ENCODE results near the gene IPO9.
"Not testable (repeated sequence)": the region's sequence is repeated elsewhere in the genome, so short reads cannot be mapped to it uniquely, and the experiment has no call there.

IPO9 gene

GRCh38 chr1:201810466-201811216 is 18.3 kb upstream of the IPO9 start:
- DNase-seq: no peak

GRCh38 chr1:201813226-201813625 is 15.7 kb upstream of the IPO9 start:
- DNase-seq: no peak

DNA sequence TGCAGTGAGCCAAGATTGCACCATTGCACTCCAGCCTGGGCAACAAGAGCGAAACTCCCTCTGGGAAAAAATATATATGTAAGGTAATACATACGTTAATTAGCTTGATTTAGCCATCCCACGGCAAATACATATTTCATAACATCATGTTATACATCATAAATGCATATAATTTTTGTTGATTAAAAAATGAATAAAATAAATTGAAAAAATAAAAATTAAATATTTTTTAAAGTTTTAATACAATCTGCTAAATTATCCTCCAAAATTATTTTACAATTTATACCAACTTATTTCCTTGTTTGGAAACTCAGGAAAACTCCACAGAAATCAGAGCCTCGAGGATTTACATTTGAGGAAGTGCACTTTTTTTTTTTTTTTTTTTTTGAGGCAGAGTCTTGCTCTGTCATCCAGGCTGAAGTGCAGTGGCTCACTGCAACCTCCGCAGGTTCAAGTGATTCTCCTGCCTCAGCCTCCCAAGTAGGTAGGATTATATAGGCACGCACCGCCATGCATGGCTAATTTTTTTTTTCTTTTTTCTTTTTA is 12.6 kb upstream of the IPO9 start:
- DNase-seq: no peak

GRCh38 chr1:201818971-201819750 is 9.8 kb upstream of the IPO9 start:
- DNase-seq: no peak

DNA sequence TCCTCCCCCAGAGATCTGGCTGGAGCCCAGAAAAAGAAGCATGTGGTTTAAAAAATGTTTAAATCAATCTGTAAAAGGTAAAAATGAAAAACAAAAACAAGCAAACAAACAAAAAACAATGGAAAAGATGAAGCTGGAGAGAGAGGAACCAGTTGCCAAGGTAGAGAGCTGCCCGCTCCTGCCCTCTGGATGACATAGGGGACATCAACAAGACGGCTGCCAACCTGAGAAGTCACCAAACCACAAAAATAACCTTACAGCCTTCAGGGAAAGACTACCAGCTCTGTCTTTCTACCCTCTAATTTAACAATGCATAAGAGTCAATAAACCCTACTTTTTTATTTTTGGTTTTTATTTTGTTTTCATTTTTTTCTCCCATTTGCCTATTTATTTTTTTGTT is 8.5 kb upstream of the IPO9 start:
- no peak for DNase-seq

- DNase-seq: no peak
Observed at GRCh38 chr1:201825245-201825644, 3.7 kb upstream of the IPO9 start.

GRCh38 chr1:201826830-201827229 is 2.1 kb upstream of the IPO9 start:
- DNase-seq: no peak

DNA sequence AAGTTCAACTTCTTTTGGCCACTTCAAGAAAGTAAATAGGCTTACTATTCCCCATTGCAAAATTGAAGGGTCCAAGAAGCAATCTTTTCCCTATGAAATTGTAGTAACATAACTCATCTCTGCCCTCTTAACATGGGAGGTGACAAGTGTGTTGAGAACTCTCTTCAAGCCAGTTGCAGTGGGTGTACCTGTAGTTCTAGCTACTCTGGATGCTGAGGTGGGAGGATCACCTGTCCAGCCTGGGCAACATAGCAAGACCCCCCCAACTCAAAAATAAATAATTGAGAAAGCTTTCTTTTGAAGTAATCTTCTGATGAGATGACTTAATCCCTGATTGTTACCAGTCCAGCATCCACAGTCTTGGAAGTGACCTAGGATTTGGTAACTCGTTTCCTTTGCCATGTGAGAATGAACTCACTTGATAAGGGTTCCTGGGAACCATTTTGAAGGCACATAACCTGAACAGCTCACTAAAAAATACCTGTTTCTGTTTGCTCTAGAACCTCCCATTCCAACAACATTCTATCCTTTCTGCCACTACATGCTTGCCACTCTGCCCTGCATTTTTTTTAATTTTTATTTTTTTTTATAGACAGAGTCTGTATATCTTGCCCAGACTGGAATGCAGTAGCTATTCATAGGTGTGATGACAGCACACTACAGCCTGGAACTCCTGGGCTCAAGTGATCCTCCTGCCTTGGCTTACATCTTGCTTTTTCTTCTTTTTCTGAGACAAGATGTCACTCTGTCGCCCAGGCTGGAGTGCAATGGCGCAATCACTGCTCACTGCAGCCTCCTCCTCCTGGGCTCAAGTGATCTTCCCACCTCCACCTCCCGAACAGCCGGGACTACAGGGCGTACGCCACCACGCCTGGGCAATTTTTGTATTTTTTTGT is 1.4 kb upstream of the IPO9 start:
- DNase-seq: no peak

DNA sequence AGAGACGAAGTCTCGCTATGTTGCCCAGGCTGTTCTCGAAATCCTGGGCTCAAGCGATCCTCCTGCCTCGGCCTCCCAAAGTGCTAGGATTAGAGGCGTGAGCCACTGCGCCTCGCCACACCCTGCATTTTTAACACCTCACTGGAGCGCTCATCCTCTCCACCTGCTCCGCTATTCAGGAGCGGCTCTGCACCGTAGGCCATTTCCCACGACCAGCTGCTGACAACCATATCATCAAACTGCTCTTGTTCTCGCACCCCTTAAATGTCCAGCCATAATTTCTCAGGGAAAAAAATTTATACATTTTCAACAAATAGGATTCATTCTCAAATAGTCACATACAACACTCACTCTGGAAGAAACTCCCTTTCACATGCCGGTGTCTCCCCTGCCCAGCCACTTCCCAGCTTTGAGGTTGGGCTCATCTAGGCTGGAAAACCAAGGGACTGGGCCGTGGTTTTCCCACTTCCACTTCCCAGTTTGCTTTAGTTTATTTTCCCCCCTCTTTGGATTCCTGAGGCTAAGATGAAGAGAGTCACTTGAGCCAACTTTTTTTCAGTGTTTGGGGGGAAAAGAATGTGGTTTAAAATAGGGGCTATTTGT is 639 bp upstream of the IPO9 start:
- DNase-seq: peak; percentile 23

DNA sequence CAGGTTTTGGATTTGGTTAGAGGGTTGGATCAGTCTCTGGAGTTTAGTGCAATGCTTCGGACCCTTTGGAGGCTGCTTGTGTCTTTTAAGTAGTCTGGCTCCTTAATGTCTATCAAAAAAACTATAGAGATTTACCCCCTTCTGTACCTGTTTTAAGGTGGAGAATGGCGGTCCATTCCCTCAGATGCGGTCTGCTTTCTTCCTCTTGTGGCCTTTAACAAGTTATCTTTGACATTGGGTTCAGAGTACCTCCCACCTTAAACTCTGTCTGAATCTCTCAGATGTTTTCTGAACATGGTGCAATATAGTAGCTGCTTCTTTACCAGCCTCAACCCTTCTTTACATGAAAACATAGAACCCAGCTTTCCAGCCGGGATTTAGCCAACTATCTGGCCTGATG is 2.4 kb downstream of the IPO9 start:
- no peak for DNase-seq

GRCh38 chr1:201834621-201835020 is 5.7 kb downstream of the IPO9 start:
- DNase-seq: no peak

DNA sequence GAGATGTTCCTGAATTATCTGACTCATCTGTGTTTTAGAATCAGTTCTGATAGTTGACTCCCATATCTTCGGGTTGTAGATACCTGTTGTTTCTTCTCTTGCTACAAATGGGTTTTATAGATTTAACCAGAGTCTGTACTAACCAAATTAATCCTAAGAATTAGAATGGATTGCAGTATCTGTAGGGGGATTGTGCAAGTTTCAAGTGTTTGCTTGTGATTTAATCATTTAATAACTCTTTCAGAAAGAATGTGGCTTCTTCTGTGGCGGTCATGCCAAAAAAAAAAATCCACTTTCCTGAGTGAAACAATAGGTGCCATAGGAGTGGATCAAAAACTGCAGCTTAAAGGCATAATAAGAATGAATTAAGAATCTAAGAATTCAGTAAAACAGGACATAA is 9.4 kb downstream of the IPO9 start:
- DNase-seq: no peak

GRCh38 chr1:201839089-201839488 is 10.1 kb downstream of the IPO9 start:
- DNase-seq: not testable (repeated sequence)

DNA sequence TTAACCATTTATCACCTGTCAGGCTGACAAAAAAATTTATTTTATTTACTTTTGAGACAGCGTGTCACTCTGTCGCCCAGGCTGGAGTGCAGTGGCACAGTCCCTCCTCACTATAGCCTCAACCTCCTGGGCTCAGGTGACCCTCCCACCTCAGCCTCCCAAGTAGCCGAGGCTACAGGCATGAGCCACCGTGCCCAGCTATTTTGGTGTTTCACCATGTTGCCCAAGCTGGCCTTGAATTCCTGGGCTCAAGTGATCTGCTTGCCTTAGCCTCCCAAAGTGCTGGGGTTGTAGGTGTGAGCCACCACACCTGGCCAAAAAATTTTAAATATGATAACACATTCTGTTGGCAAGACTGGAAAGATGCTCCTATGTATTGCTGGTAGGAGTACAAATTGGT is 11.1 kb downstream of the IPO9 start:
- no peak for DNase-seq

DNA sequence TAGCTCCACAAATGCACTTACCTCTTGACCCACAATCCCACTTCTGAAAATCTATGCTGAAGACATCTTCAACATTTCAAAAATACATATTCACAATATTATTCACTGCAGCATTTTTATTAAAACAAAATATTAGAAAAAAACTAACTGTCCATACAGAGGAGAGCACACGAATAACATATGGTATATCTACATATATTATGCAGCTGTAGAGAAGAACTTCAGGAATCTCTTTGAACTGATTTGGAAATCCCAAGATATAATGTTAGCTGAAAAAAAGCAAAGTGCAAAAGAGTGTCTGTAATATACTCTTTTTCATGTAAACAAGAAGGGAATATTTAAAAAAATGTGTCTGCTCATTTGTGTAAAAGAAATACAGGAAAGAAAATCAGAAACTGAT is 11.5 kb downstream of the IPO9 start:
- DNase-seq: no peak

GRCh38 chr1:201841265-201841912 is 12.4 kb downstream of the IPO9 start:
- DNase-seq: no peak

- no peak for DNase-seq
Observed at GRCh38 chr1:201842472-201843027, 13.6 kb downstream of the IPO9 start.

GRCh38 chr1:201845331-201846083 is 16.6 kb downstream of the IPO9 start:
- no peak for DNase-seq

- DNase-seq: no peak
Observed at GRCh38 chr1:201847150-201847549, 18.2 kb downstream of the IPO9 start.

GRCh38 chr1:201848230-201848629 is 19.3 kb downstream of the IPO9 start:
- no peak for DNase-seq

Measured in DMS153 (cell line).